ENCODE results near the gene ZNF48. TPM values are rescaled to one million over a fixed set of nuclear protein-coding genes. Genes with fewer than 3 reads are reported as not detected.
A peak's percentile ranks its signal among the peaks of the same experiment; 100 is the strongest.
"Not testable (repeated sequence)": the region's sequence is repeated elsewhere in the genome, so short reads cannot be mapped to it uniquely, and the experiment has no call there.

Gene ZNF48
- total RNA-seq, 2 donors from 2014 or later: 9.3 to 12.2 TPM

GRCh38 chr16:30383521-30383920 is 11.7 kb upstream of the ZNF48 start:
- DNase-seq (no peak), ATAC-seq (no peak)
- Histone ChIP-seq H3K9me3 (no peaks in the 10 kb centered on the region), H3K36me3 (replicated peaks in 1 of 2; ENCODE audit: insufficient read depth in 1 of 2, low read depth in 2 of 2) (no peaks in the 10 kb centered on the region), H3K27me3 (no peaks in the 10 kb centered on the region), H3K27ac (no peak overlapping the region), H3K4me3 (no peak overlapping the region), H3K4me1 (peaks cover 6% of the 10 kb centered on the region)
- WGBS, 2 donors: 44 to 53% methylated on average over 2 of the region's 2 CpGs
- intact Hi-C loops (cut with DNase I): no loop called here
- no peak for TF ChIP-seq CTCF (IDR thresholded peaks at IDR 0.05)

GRCh38 chr16:30394592-30395154 is 547 bp upstream of the ZNF48 start:
- intact Hi-C loops (cut with DNase I): no loop called here
- H3K9me3 ChIP-seq: no peaks in the 10 kb centered on the region
- H3K4me3 ChIP-seq: peak overlapping the region; percentile 23 to 75
- DNase-seq (no peak), ATAC-seq (no peak)
- TF ChIP-seq CTCF (IDR thresholded peaks at IDR 0.05) (no peak), POLR2A (IDR thresholded peaks at IDR 0.05) (no peak)
- H3K4me1 ChIP-seq: peaks cover 28% of the 10 kb centered on the region
- H3K36me3 ChIP-seq (replicated peaks in 1 of 2; ENCODE audit: insufficient read depth in 1 of 2, low read depth in 2 of 2): no peaks in the 10 kb centered on the region
- no peaks in the 10 kb centered on the region for H3K27me3 ChIP-seq
- peak overlapping the region; percentile 48 to 84 (median 66) for H3K27ac ChIP-seq
- 6 to 9% methylated on average over 23 to 31 of the region's 31 CpGs for WGBS, 2 donors

GRCh38 chr16:30395992-30396585 is 869 bp downstream of the ZNF48 start:
- peaks cover 37% of the 10 kb centered on the region for H3K4me1 ChIP-seq
- DNase-seq: no peak
- H3K9me3 ChIP-seq: no peaks in the 10 kb centered on the region
- no peaks in the 10 kb centered on the region for H3K36me3 ChIP-seq (replicated peaks in 1 of 2; ENCODE audit: insufficient read depth in 1 of 2, low read depth in 2 of 2)
- no peaks in the 10 kb centered on the region for H3K27me3 ChIP-seq
- ATAC-seq: no peak
- H3K4me3 ChIP-seq: peak overlapping the region; percentile 70 to 75
- peak overlapping the region; percentile 48 to 84 (median 66) for H3K27ac ChIP-seq
- TF ChIP-seq POLR2A (IDR thresholded peaks at IDR 0.05): no peak
- TF ChIP-seq CTCF (IDR thresholded peaks at IDR 0.05): no peak
- 5 to 6% methylated on average over 11 to 13 of the region's 13 CpGs for WGBS, 2 donors
- intact Hi-C loops (cut with DNase I): no loop called here

- ATAC-seq; intact Hi-C loops (cut with DNase I); H3K4me3 ChIP-seq; H3K27ac ChIP-seq; DNase-seq; H3K9me3 ChIP-seq; H3K36me3 ChIP-seq (replicated peaks in 1 of 2; ENCODE audit: insufficient read depth in 1 of 2, low read depth in 2 of 2); H3K27me3 ChIP-seq: not testable (repeated sequence)
- H3K4me1 ChIP-seq: peaks cover 42% of the 10 kb centered on the region
- 68 to 71% methylated on average over 4 of the region's 4 CpGs for WGBS, 2 donors
Observed at GRCh38 chr16:30396627-30397026, 1.4 kb downstream of the ZNF48 start.

GRCh38 chr16:30397056-30397455 is 1.8 kb downstream of the ZNF48 start:
- WGBS, 2 donors: 71 to 81% methylated on average over 4 of the region's 4 CpGs
- intact Hi-C loops (cut with DNase I): no loop called here
- no peak overlapping the region for H3K4me3 ChIP-seq
- no peaks in the 10 kb centered on the region for H3K27me3 ChIP-seq
- TF ChIP-seq POLR2A (IDR thresholded peaks at IDR 0.05): no peak
- no peak for TF ChIP-seq CTCF (IDR thresholded peaks at IDR 0.05)
- DNase-seq (no peak), ATAC-seq (no peak)
- peaks cover 46% of the 10 kb centered on the region for H3K4me1 ChIP-seq
- H3K27ac ChIP-seq: no peak overlapping the region
- no peaks in the 10 kb centered on the region for H3K36me3 ChIP-seq (replicated peaks in 1 of 2; ENCODE audit: insufficient read depth in 1 of 2, low read depth in 2 of 2)
- H3K9me3 ChIP-seq: no peaks in the 10 kb centered on the region
